Activated T-cell treated with anti-CD3 and anti-CD28 coated beads for 48 hours (primary cell): ENCODE data around the gene RNF208.
"Not testable (repeated sequence)": the region's sequence is repeated elsewhere in the genome, so short reads cannot be mapped to it uniquely, and the experiment has no call there.

ENCODE experiments used
- DNase-seq: peaks from one replicate; pipeline ENCODE4 v3.0.0-alpha.2; 2020; ENCODE audit warnings: low read depth

The RNF208 gene

GRCh38 chr9:137240318-137240840 lies 18.3 kb upstream of the RNF208 start:
- DNase-seq = peak; percentile 69

- not testable (repeated sequence) for DNase-seq
Measured at GRCh38 chr9:137239541-137240200, 17.6 kb upstream of the RNF208 start.

- DNase-seq = no peak
Measured at GRCh38 chr9:137237759-137238726, 16.0 kb upstream of the RNF208 start.

- DNase-seq = no peak
Measured at GRCh38 chr9:137236936-137237421, 14.9 kb upstream of the RNF208 start.

GRCh38 chr9:137236238-137236935 lies 14.3 kb upstream of the RNF208 start:
- DNase-seq = peak; percentile 90

- DNase-seq = no peak
Measured at GRCh38 chr9:137235424-137236237, 13.6 kb upstream of the RNF208 start.

- no peak for DNase-seq
Measured at GRCh38 chr9:137234758-137235423, 12.9 kb upstream of the RNF208 start.

- no peak for DNase-seq
Measured at GRCh38 chr9:137234055-137234697, 12.1 kb upstream of the RNF208 start.

GRCh38 chr9:137233143-137233980 lies 11.3 kb upstream of the RNF208 start:
- DNase-seq = no peak

GRCh38 chr9:137232510-137232909 lies 10.5 kb upstream of the RNF208 start:
- no peak for DNase-seq

GRCh38 chr9:137232101-137232500 lies 10.1 kb upstream of the RNF208 start:
- DNase-seq = no peak

GRCh38 chr9:137231372-137232039 lies 9.5 kb upstream of the RNF208 start:
- DNase-seq = no peak

- no peak for DNase-seq
Measured at GRCh38 chr9:137230705-137231371, 8.8 kb upstream of the RNF208 start, which contains the start of gene SLC34A3. Gene SLC34A3 (plus strand): TSS chr9:137230901. CDS start chr9:137231703, 802 bp downstream.

- no peak for DNase-seq
Measured at GRCh38 chr9:137229903-137230704, 8.1 kb upstream of the RNF208 start.

- no peak for DNase-seq
Measured at GRCh38 chr9:137228968-137229896, 7.2 kb upstream of the RNF208 start.

GRCh38 chr9:137228506-137228967 lies 6.5 kb upstream of the RNF208 start:
- DNase-seq = no peak
